ENCODE data around the gene MTA3.

MTA3 gene

GRCh38 chr2:42685303-42685702 is 116.9 kb downstream of the MTA3 start:
- TF ChIP-seq, protein P1, sequence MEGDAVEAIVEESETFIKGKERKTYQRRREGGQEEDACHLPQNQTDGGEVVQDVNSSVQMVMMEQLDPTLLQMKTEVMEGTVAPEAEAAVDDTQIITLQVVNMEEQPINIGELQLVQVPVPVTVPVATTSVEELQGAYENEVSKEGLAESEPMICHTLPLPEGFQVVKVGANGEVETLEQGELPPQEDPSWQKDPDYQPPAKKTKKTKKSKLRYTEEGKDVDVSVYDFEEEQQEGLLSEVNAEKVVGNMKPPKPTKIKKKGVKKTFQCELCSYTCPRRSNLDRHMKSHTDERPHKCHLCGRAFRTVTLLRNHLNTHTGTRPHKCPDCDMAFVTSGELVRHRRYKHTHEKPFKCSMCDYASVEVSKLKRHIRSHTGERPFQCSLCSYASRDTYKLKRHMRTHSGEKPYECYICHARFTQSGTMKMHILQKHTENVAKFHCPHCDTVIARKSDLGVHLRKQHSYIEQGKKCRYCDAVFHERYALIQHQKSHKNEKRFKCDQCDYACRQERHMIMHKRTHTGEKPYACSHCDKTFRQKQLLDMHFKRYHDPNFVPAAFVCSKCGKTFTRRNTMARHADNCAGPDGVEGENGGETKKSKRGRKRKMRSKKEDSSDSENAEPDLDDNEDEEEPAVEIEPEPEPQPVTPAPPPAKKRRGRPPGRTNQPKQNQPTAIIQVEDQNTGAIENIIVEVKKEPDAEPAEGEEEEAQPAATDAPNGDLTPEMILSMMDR (IDR thresholded peaks at IDR 0.05) = no peak
- no peaks in the 10 kb centered on the region for H3K4me1 ChIP-seq
- intact Hi-C loops (cut with DNase I; ENCODE audit: low total_unique reads) = no loop called here
- no peak for DNase-seq
- no peak overlapping the region for H3K27ac ChIP-seq
- H3K4me3 ChIP-seq = no peak overlapping the region
- H3K27me3 ChIP-seq = no peaks in the 10 kb centered on the region
- H3K36me3 ChIP-seq = peaks cover 3 to 25% (median 13%) of the 10 kb centered on the region in 3 donors
- no peaks in the 10 kb centered on the region for H3K9me3 ChIP-seq

- Histone ChIP-seq H3K27ac (no peak overlapping the region), H3K36me3 (peaks cover 0 to 8% (median 0%) of the 10 kb centered on the region in 3 donors), H3K9me3 (no peaks in the 10 kb centered on the region), H3K4me1 (peaks cover 0 to 20% (median 0%) of the 10 kb centered on the region in 4 donors), H3K27me3 (no peaks in the 10 kb centered on the region), H3K4me3 (no peak overlapping the region)
- intact Hi-C loops (cut with DNase I; ENCODE audit: low total_unique reads) = no loop called here
- TF ChIP-seq, protein P1 (IDR thresholded peaks at IDR 0.05) = no peak
- no peak for DNase-seq
Observed at GRCh38 chr2:42693013-42693615, 124.7 kb downstream of the MTA3 start.

DNA sequence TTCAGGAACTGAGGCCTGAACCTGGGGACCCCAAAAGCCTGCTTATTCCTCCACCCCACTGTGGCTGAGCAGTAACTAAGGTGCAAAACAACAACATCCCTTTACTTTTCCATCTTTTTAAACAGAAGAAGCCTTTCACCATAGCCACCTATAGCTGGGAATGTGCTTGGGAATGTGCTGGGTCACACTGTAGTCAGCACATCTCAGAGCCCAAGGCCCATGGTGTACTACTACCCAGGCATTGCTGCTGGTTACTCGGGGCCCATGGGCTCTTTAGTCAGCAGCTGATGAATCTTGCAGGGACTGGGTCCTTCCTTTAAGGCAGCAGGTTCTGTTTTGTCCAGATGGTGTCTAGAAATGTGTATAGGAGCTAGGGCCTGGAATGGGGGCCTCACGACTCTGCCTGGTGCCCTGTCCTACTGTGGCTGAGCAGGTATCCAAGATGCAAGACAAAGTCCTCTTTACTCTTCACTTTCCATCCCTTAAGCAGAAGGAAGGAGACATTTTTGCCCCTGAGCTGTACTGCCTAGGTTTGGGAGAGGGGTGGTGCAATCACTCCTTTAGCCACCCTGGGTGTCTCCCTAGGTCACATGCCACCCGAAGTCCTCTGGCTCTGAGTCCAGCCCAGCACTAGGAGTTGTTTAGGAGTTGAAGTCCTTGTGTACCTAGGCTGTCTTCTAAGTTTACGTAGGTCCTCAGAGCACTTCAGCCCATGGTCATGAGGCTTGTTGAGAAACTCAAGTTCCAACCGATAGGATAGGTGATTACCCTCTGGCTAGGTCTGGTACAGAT is 125.5 kb downstream of the MTA3 start:
- TF ChIP-seq, protein P1 (IDR thresholded peaks at IDR 0.05) = no peak
- H3K4me3 ChIP-seq = no peak overlapping the region
- no peak for DNase-seq
- peaks cover 0 to 20% (median 0%) of the 10 kb centered on the region in 4 donors for H3K4me1 ChIP-seq
- H3K36me3 ChIP-seq = peaks cover 0 to 8% (median 0%) of the 10 kb centered on the region in 3 donors
- intact Hi-C loops (cut with DNase I; ENCODE audit: low total_unique reads) = no loop called here
- H3K27me3 ChIP-seq = no peaks in the 10 kb centered on the region
- H3K9me3 ChIP-seq = no peaks in the 10 kb centered on the region
- no peak overlapping the region for H3K27ac ChIP-seq

DNA sequence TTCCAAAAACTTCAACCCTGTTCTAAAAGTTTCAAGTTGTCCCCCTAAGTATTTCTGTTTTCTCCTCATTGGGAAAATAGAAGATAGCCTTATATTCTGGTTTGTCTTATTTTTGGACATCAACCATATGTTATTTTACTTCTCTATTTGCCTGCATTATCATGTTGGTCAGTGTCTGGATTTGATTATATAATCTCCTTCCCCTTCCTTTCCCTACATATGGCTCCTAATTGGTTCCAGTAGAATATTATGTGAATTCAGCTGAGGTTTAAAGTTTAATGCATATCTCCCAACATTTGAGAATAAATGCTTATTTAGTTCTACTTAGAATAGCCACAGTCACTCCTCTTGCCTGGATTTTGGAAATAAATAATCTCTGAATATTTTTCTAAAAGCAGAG is 128.6 kb downstream of the MTA3 start:
- H3K4me1 ChIP-seq = peaks cover 0 to 20% (median 0%) of the 10 kb centered on the region in 4 donors
- H3K36me3 ChIP-seq = peaks cover 0 to 8% (median 0%) of the 10 kb centered on the region in 3 donors
- H3K27me3 ChIP-seq = no peaks in the 10 kb centered on the region
- TF ChIP-seq, protein P1 (IDR thresholded peaks at IDR 0.05) = no peak
- no peaks in the 10 kb centered on the region for H3K9me3 ChIP-seq
- no peak overlapping the region for H3K27ac ChIP-seq
- intact Hi-C loops (cut with DNase I; ENCODE audit: low total_unique reads) = no loop called here
- H3K4me3 ChIP-seq = no peak overlapping the region
- no peak for DNase-seq

GRCh38 chr2:42698940-42699339 is 130.5 kb downstream of the MTA3 start:
- H3K27ac ChIP-seq = no peak overlapping the region
- intact Hi-C loops (cut with DNase I; ENCODE audit: low total_unique reads) = no loop called here
- TF ChIP-seq, protein P1 (IDR thresholded peaks at IDR 0.05) = no peak
- H3K36me3 ChIP-seq = peaks cover 0 to 23% (median 0%) of the 10 kb centered on the region in 3 donors
- H3K27me3 ChIP-seq = no peaks in the 10 kb centered on the region
- peaks cover 0 to 17% (median 0%) of the 10 kb centered on the region in 4 donors for H3K4me1 ChIP-seq
- no peaks in the 10 kb centered on the region for H3K9me3 ChIP-seq
- H3K4me3 ChIP-seq = no peak overlapping the region
- no peak for DNase-seq
